Esophagus muscularis mucosa (tissue), 3 donors: ENCODE results near the gene GPR68.

ENCODE experiments used
- CTCF ChIP-seq, 3 experiments: fragments of 200-600 bp in 2 of 3; fragments of 450-650 bp in 1 of 3; sonication (generic) in 2 of 3; IDR thresholded peaks; one replicate each; pipeline ENCODE4 v1.5.1; 2017 to 2019; ENCODE audit warnings: antibody characterized with exemption in 3 of 3, mild to moderate bottlenecking in 2 of 3, moderate library complexity in 1 of 3
- POLR2A ChIP-seq: fragments of 450-650 bp; IDR thresholded peaks from one replicate; pipeline ENCODE4 v1.6.1; 2017; ENCODE audit warnings: antibody characterized with exemption, moderate library complexity, mild to moderate bottlenecking, low read depth
- POLR2AphosphoS5 ChIP-seq, 2 donors: sonication (generic); formaldehyde crosslinking; IDR thresholded peaks; one replicate each; pipeline ENCODE4 v1.6.1; 2017; ENCODE audit warnings: antibody characterized with exemption in 2 of 2

DNA sequence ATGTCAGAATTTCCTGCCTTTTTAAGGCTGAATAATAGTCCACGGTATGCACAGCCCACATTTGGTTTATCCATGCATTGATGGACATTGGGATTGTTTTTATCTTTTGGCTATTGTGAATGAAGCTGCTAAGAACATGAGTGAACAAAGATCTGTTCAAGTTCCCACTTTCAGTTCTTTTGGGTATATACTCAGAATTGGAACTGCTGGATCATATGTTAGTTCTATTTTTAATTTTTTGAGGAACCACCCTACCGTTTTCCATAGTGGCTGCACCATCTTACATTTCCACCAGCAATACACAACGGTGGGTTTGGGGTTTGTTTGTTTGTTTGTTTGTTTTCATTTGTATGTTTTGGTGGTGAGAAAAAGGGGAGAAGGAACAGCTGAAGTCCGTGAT is 6.4 kb downstream of the GPR68 start:
- TF ChIP-seq CTCF (IDR thresholded peaks at IDR 0.05), result no peak
- no peak for TF ChIP-seq POLR2AphosphoS5 (IDR thresholded peaks at IDR 0.05)
- no peak for TF ChIP-seq POLR2A
